ENCODE data around the gene CASP14.

GRCh38 chr19:15010501-15011300, 38.6 kb upstream of the CASP14 start:
- TF ChIP-seq POLR2A (IDR thresholded peaks at IDR 0.05) (no peak), CTCF (IDR thresholded peaks at IDR 0.05) (no peak)

Data from right lobe of liver (tissue), 4 donors.